GM18907 (cell line): ENCODE measurements around the gene CFAP410.

Experiments
- ATAC-seq: cut with Tn5 transposase; IDR thresholded peaks from one replicate; pipeline ENCODE4 v1.9.1; 2021; ENCODE audit warnings: mild to moderate bottlenecking, moderate library complexity; ENCODE audit not compliant: unreplicated experiment

Gene CFAP410

DNA sequence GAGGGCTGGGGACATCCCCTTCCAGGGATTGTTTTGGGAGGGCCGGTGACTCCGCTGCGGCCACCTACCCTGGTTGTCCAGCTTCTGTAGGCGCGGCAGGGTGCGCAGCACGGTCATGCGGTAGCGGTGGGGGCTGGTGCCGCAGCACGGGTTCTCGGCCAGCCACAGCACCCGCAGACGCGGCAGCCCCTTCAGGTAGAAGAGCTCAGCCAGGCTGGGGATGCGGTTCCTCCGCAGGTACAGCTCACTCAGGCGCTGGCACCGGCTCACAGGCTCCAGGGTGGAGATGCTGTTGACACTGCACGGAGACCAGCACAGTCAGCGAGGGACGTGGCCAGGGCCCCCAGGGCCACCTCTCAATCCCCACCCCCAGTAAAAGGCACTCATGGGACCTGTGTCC lies 6.2 kb downstream of the CFAP410 start:
- ATAC-seq = no peak

DNA sequence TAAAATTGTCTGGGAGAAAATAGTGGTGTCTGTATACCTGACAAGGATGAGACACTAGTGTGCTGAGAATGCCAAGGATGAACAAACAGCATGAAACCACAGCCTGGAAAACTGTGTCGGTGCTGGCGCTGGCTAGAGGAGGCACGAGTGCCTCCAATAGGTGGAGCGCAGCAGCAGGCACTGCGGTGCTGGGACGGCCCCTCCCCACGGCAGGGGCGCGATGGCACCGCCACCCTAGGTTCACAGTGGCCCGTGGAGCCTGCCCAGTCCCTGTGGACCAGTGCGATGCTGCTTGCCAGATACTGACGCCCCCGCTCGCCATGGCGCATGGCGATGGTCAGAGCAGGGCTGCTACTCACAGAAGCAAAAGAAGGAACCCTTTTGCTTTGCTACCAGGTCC lies 6.8 kb downstream of the CFAP410 start:
- no peak for ATAC-seq

DNA sequence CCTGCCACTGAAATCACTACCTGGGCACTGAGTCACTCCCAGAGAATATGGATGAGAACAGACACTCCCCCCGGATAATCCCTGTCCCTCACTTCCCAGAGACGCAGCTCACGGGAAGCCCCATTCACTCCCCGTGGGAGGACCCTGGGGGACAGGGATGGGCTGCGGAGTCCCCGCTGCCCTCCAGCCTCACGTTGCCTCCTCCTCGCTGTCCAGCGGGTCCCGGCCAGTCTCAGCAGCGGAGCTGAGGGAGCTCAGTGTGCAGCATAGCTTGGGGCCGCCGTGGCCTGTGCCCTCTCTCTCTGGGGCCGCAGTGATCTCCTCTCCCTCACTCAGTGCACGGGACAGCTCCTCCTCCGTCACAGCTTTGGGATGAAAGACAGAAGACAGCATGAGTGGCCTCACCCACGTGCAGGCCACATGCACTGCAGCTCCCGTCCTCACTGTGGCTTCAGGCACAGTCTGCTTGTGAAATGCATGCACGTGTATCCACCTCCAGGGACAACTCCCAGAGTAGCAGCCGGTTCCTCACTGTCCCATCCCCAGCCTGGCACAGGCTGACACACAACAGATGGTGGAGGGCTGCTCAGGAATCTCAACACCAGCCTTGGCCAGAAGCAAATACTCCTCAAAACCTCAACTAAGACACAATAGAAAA lies 7.4 kb downstream of the CFAP410 start:
- no peak for ATAC-seq

DNA sequence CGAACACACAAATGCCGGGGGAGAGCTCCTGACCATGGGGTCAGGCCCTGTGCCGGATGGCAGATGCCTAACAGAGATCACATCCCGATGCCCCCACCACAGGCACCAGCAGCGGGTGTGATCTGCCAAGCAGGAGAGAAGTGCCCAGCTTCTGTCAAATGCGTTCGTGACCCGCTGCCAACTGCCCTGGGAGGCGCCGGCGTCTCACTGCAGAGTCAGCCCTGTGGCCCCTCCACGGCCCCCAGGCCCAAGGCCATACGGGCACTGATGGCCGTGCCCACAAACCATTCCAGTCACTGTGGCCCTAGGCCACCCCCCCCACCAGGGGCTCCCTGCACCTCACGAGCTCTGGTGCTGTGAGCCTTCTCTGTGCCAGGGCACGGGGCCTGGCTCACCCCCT lies 8.0 kb downstream of the CFAP410 start:
- ATAC-seq = no peak

DNA sequence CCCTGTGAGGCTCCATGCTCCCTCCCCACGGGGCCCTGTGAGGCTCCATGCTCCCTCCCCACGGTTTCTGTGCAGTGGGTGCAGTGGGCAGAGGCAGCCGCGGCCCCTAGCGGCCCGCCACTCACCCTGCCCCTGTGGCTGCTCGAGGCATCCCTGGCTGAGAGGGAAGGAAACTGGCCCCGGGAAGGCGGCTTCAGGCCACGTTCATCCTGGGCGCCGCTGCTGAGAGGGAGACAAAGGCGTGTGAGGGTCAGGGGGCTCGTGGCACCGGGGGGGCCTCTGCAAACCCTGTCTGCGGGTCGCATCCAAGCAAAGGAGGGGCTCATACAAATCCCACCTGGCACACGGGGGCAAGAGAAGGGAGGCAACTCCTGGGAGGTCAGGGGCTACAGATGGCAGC lies 8.5 kb downstream of the CFAP410 start:
- no peak for ATAC-seq

DNA sequence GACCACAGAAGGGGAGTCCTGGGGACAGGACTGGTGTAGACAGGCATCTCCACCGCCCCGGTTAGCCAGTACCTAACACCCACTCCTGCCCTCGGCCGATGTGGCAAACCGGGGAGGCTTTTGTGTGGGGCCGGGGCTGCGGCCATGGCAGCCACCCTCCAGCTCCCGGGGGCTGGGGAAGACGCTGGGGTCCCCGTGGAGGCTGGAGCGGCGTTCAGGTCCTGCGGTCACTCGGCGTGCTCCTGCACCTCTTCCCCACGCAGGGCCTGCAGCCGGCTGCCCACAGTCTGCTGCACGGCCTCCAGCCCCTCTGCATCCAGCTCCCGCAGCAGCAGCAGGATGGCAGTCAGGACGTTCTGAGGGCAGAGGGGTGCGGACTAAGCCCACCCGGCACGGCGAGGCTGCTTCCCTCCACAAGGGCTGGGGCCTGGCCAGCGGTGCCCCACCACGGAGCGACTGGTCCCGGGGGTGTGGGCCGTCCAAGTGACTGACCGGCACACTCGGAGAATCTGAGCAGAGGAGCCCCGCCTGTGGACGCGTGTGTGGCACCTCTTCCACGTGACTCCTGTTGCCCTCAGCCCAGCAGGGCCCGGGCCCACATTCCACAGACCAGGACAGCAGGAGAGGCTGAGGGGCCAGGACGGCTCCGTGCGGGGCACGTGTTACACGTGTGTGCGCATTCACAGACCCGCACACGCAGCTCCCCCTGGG lies 9.1 kb downstream of the CFAP410 start:
- ATAC-seq = no peak

DNA sequence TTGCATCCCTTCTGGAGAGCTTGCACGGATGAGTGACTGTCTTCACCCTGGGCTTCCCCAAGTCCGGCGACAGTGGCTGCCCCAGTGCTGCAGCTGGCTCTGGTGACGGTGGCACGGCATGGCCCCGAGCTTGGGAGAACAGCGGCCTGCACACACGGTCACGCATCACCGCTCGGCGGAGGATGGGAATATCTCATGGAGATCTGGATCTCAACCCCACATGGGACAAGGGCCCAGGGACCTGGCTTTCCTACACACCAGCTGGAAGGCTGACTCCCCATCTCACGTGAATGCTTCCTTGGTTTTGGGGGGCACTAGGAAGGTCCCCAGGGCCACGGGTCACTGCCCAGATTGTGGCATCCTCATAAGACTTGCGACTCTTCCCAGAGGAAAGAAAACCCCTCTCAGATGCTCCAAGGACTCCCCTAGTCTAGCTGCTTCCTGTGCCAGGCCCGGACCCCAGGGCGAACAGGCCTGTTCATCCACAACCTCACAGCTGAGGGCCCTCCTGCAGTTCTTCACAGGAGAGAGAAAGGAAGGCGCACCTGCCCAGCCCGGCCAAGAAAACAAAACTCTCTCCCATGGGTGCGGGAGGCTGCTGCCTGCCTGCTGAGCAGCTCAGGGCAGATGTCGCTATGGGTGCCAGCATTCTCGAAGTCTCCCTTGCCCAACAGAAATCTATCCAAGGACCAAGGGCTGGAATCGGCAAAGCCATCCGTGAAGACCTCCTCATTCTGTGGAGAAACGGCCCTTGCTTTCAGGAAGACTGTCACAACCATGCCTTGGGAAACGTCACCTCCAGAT lies 9.9 kb downstream of the CFAP410 start:
- no peak for ATAC-seq

DNA sequence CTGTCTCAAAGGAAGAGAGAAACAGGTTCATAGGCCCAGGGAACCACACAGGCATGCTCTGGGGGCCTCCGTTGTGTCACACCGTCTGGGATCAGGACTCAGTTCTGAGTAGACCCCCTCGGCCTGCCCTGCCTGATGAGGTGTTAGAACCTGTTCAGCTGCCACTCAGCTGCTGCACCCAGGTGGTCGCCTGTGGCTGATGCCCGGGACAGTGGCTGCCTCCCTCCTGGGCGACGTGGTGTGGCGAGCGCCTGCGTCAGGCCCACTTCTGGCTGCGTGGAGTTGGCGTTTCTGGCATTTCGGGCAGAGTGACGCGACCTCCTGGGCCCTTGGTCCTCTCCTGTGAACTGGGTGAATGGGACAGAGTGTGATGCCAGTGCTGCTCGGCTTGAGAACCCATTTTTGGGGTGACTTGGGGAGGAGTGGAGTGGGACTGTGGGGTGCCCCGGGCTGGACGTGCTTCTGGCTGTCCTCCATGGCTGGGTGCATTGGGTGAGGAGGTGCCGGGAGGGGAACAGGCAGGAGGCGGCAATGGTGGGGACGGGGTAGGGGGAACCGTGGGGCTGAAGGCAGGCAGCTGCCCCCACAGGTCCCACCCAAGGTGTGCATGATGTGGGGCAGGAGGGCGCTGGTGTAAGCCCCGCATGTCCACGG lies 10.8 kb downstream of the CFAP410 start:
- no peak for ATAC-seq

DNA sequence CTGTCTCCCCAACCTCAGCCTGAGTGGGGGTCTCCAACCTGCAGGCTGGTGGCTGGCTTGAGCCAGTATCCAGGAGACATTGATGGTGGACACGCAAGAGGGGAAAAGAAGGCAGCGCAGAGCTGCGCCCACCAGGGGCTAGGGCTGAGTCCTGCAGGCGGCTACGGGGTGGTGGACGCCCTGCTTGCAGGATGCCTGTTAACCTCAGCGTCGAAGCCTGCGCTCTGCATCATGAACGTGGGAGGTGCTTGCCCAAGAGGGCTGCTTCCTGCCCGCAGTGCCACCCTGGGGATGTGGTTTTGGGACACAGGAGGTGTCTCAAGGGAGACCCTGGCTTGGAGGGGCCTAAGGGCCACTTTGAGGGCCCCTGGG lies 11.6 kb downstream of the CFAP410 start:
- ATAC-seq = no peak

DNA sequence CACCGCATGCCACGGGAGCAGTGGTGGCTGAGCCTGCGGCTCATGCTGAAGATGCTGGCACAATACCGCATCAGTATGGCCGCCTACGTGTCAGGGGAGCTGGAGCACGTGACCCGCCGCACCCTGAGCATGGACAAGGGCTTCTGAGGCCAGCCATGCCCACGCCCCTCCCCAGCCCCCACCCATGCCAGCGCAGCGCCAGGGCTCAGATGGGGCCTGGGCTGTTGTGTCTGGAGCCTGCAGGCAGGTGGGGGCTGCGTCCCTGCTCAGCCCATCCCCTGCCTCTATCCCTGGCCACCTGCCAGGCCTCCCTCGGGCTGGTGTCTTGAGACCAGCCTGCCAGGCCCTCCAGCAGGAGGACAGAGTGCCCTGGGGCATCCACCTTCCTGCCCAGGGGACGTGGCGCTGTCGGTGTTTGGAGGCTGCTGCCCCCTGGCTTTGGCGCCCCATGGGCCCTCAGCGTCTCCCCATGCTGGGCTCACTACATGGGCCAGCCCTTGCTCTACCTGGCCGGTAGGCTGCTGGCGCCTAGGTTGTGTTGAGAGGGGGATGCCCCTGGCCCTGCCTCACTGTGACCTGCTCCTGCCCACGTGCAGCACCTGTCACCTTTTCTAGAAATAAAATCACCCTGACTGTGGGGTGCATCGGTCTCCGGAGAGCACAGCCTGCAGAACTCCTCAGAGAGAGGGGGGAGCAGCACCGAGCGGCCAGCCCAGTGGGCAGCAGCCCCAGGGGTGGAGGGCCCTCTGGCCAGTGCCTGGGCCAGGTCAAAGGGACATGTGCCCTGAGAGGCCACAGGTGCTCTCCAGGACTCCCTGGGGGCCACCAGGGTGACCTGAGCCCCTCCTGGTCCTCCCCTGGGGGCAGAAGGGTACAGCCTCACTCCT lies 12.2 kb downstream of the CFAP410 start:
- ATAC-seq = no peak

DNA sequence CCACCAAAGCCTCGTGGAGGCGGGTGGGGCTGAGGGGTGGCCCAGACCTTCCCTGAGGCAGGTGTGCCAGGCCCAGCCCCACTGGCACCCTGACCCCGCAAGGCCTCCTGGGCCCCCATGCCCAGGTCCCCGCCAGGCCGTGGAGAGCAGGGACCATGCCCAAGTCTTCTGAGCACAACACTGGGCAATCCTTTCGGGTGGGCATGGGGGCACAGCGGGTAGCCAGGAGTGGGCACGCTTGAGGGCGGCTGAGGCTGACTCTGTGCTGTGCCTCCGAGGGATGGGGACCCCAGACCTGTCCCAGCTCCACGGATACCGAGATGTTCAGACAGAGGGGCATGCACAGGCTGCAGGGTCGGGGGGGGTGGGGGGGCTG lies 12.9 kb downstream of the CFAP410 start:
- no peak for ATAC-seq

DNA sequence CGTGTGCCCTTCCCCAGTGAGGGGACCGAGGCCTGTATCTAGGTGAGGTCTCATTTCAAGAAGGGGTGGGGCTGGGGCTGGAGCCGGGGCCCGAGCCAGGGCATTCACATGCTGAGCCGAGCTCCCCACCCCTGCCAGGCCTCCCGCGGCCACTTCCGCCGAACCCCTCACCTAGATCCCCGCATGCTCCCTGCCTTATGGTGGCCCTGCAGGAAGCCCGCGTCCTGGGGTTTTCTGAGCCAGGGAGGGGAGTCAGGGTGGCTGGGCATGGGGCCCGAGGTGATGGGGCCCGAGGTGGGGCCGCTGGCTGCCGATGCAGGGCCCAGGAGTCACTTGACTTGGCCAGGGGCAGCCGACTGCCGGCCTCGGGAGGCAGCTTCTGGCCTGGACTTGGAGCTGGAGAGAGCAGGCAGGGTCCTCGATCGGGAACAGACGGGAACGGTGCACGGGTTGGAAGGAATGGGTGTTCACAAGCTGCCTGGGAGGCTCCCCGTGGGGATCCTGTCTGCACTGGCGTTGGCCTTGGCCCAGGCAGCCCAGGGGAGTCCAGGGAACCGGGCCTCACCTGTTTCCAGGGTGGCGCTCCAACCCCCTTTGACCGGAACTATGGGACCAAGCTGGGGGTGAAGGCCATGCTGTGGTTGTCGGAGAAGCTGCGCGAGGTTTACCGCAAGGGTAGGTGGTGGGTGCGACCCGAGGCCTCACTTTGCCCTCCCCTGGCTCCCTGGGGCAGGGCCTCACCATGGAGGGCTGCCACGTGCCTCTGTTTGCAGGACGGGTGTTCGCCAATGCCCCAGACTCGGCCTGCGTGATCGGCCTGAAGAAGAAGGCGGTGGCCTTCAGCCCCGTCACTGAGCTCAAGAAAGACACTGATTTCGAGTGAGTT lies 13.6 kb downstream of the CFAP410 start:
- ATAC-seq = no peak

DNA sequence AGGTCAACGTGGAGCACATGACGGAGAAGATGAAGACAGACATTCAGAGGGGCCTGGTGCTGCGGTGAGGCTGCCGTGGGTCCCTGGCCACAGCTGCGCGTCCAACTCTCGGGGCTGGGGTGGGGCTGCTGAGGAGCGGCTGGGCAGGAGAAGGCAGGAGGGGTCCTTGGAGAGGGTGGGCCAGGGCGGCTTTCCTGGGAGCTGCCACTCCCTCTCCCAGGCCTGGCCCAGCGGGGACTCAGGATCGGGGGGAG lies 14.4 kb downstream of the CFAP410 start:
- no peak for ATAC-seq

DNA sequence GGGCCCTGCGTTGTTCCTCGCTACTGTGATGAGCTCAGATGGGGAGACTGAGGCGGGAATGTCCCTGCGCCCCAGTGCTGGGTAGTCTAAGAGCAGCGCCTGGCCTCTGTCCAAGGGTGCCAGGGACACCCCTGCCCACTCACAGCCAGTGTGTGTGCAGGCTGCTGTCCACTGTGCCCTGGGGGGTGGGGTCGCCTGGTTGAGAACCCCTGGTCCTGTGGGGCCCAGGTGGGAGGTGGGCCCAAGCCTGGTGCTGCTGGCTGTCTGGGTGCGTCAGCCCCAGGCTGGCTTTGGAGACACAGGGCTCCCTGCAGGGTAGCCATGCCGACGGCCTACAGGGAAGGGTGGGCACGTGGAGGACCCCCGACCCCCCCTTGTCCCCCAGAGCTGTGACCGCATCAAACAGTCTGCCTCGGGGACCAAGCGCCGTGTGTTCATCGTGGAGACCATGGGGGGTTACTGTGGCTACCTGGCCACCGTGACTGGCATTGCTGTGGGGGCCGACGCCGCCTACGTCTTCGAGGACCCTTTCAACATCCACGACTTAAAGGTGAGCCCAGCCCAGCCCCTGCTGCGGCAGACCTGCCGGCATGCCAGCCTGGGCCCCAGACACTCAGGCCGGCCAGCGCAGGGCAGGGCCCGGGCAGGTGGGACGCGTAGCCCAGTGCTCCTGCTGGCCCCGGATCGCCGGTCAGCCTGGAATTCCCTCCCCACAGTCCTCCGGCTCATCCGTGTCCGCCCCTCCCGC lies 14.9 kb downstream of the CFAP410 start:
- no peak for ATAC-seq

DNA sequence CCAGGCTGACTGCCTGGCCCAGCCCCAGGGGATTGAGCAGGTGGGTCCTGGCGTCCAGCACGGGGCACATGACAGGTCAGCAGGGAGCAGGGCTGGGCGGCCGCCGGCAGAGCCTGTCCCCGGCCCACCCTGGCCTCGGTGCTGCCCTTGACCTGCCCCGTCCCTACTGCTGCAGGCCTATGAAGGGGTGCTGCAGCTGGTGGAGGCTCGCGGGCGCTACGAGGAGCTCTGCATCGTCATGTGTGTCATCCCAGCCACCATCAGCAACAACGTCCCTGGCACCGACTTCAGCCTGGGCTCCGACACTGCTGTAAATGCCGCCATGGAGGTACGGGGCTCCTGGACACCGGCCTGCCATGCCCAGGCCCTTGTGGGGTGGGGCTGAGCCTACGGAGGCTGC lies 15.6 kb downstream of the CFAP410 start:
- no peak for ATAC-seq

DNA sequence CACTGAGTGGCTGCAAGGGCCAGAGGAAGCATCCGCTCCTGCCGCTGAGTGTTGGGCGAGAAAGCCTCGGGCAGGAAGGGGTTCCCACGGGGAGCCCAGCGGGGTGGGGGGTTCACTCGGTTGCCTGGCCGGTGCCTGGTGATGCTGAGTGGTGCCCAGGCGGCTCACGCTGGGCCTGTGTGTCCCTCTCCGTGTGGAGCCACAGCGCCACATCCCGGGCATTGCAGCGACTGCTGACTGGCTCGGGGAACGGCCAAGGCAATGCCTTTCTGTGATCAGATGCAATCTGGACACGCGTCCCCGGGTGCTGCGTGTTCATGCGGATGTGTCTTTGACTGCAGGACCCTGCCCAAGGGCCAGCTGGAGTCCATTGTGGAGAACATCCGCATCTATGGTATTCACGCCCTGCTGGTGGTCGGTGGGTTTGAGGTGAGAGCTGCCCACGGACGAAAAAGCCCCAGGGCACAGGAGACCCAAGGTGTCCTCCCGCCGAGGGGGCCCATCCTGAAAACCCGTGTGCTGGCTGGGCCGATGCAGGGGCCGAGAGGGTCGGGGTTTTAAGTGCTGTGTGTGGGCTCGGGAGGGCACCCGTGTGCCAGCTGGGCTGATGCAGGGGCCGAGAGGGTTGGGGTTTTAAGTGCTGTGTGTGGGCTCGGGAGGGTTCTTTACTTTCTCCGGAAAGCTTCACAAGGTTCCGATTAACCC lies 16.4 kb downstream of the CFAP410 start:
- no peak for ATAC-seq

DNA sequence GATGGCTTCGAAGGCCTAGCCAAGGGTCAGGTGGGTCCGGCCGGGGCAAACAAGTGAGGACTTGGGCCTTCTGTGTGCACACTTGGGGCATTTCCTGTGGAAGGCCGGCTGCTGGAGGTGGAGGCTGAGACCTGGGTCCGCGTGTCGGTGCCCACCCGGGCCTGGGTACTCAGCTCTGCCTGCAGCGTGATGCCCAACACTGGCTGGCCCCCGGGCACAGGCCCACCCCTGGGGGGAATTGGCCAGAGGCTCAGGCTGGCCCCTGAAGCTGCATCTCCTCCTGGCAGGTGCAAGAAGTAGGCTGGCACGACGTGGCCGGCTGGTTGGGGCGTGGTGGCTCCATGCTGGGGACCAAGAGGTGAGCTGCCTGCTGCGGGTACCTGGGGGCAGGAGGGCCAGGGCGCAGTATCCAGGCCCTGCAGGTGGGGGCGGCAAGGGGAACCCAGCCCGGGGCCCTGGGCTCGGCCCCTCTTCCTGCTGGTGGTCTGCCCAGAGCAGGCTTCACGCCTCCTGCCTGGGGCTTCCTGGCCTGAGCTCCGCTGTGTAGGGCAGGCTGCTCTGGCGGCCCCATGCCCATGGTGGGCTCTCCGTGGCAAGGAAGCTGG lies 17.2 kb downstream of the CFAP410 start:
- ATAC-seq = no peak

DNA sequence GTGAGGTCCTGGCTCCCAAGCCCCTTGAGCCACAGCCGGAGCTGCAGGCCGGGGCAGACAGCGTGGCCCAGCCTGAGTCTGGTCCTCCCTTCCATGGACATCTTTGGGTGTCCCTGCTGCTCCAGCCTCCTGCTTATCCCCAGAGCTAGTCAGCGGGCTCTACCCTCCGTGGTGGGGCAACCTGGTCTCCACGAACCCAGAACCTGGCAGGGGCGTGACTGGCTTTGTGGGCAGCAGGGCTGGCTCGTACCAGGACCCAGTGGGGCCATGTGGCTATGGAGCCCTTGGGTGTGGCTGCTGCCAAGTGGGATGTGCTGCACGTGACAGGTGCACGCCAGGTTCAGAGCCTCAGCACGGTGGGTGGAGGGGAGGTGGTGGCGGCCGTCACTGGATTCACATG lies 18.3 kb downstream of the CFAP410 start:
- no peak for ATAC-seq
